ENCODE results near the gene SLC66A2. TPM values are rescaled to one million over a fixed set of nuclear protein-coding genes. Genes with fewer than 3 reads are reported as not detected.

SLC66A2 gene
- total and polyA plus RNA-seq, 2 of the 13 experiments (the other 11 are each of a cell fraction or from before 2014, with no cell fraction given) = 33.5 to 41.9 TPM

- TF ChIP-seq ATF1 (CRISPR knock-in tag; IDR thresholded peaks at IDR 0.05) (no peak), HDAC2 (CRISPR knock-in tag; IDR thresholded peaks at IDR 0.05) (no peak), AGO1 (IDR thresholded peaks at IDR 0.05; ENCODE audit: low read depth, low read length, poor library complexity, severe bottlenecking) (no peak), NR2C2 (CRISPR knock-in tag; IDR thresholded peaks at IDR 0.05; ENCODE audit: borderline replicate concordance) (peak; percentile 43; the same call in 1 of the 2 replicates), TSC22D2 (CRISPR knock-in tag; IDR thresholded peaks at IDR 0.05; ENCODE audit: borderline replicate concordance) (no peak), RARA (CRISPR knock-in tag; IDR thresholded peaks at IDR 0.05) (peak; percentile 43; the same call in 1 of the 2 replicates), ZFY (CRISPR knock-in tag; IDR thresholded peaks at IDR 0.05) (peak; percentile 70), ZNF446 (CRISPR knock-in tag; IDR thresholded peaks at IDR 0.05) (peak; percentile 71; the same call in 1 of the 2 replicates), BRF2 (CRISPR knock-in tag; IDR thresholded peaks at IDR 0.05) (0 out of 2 replicates have a peak, but pooled peaks have one; percentile 69), ZSCAN12 (CRISPR knock-in tag; IDR thresholded peaks at IDR 0.05) (no peak), SRSF9 (IDR thresholded peaks at IDR 0.05; ENCODE audit: borderline replicate concordance, insufficient read depth, low read depth, low read length, poor library complexity, severe bottlenecking) (no peak), KLF13 (CRISPR knock-in tag; IDR thresholded peaks at IDR 0.05) (no peak), ZNF276 (CRISPR knock-in tag; IDR thresholded peaks at IDR 0.05; ENCODE audit: low read depth) (no peak), KAT7 (CRISPR knock-in tag; IDR thresholded peaks at IDR 0.05; ENCODE audit: borderline replicate concordance) (0 out of 2 replicates have a peak, but pooled peaks have one; percentile 67), PRDM10 (CRISPR knock-in tag; IDR thresholded peaks at IDR 0.05; ENCODE audit: low read depth) (no peak), TCF7L2 (IDR thresholded peaks at IDR 0.05; ENCODE audit: low read depth, low read length) (no peak), SP2 (CRISPR knock-in tag; IDR thresholded peaks at IDR 0.05) (no peak), TBX3 (IDR thresholded peaks at IDR 0.05; ENCODE audit: borderline replicate concordance) (no peak), TOPORS (CRISPR knock-in tag; IDR thresholded peaks at IDR 0.05) (no peak), ATF2 (CRISPR knock-in tag; IDR thresholded peaks at IDR 0.05) (0 out of 2 replicates have a peak, but pooled peaks have one; percentile 31), SSRP1 (CRISPR knock-in tag; IDR thresholded peaks at IDR 0.05) (no peak), ZMYM3 (CRISPR knock-in tag; IDR thresholded peaks at IDR 0.05) (no peak)
Measured at GRCh38 chr18:79964330-79965118, 13.1 kb upstream of the SLC66A2 start, which contains the start of gene HSBP1L1 (continued).
